KOPT-K1 (cell line): ENCODE data around the gene DGKG.

Experiments
- H3K27ac ChIP-seq: fragments of 200-600 bp; sonication (generic); 2 replicates; pipeline ENCODE4 v1.5.1; 2016; ENCODE audit warnings: antibody characterized with exemption, mild to moderate bottlenecking, low read depth, low read length; ENCODE audit not compliant: poor library complexity, severe bottlenecking
- H3K36me3 ChIP-seq: fragments of 200-600 bp; sonication (generic); 2 replicates; pipeline ENCODE4 v1.5.1; 2017; ENCODE audit warnings: antibody characterized with exemption, mild to moderate bottlenecking, low read length, moderate library complexity; ENCODE audit not compliant: insufficient read depth
- H3K9me3 ChIP-seq: fragments of 200-600 bp; sonication (generic); 2 replicates; pipeline ENCODE4 v1.5.1; 2017; ENCODE audit warnings: antibody characterized with exemption, low read length, mild to moderate bottlenecking; ENCODE audit not compliant: insufficient read depth, poor library complexity, severe bottlenecking

Gene DGKG

GRCh38 chr3:186226482-186226881, 135.6 kb downstream of the DGKG start:
- Histone ChIP-seq H3K27ac (no peak overlapping the region), H3K9me3 (no peaks in the 10 kb centered on the region), H3K36me3 (no peaks in the 10 kb centered on the region)

- H3K36me3 ChIP-seq: no peaks in the 10 kb centered on the region
- H3K9me3 ChIP-seq: no peaks in the 10 kb centered on the region
- H3K27ac ChIP-seq: no peak overlapping the region
These were observed 136.4 kb downstream of the DGKG start for GRCh38 chr3:186225603-186226002.

GRCh38 chr3:186224041-186224610, 137.9 kb downstream of the DGKG start:
- Histone ChIP-seq H3K27ac (no peak overlapping the region), H3K9me3 (no peaks in the 10 kb centered on the region), H3K36me3 (no peaks in the 10 kb centered on the region)

GRCh38 chr3:186223476-186223875, 138.6 kb downstream of the DGKG start:
- H3K9me3 ChIP-seq: no peaks in the 10 kb centered on the region
- no peak overlapping the region for H3K27ac ChIP-seq
- H3K36me3 ChIP-seq: no peaks in the 10 kb centered on the region

- H3K36me3 ChIP-seq: no peaks in the 10 kb centered on the region
- no peaks in the 10 kb centered on the region for H3K9me3 ChIP-seq
- H3K27ac ChIP-seq: no peak overlapping the region
These were observed 140.2 kb downstream of the DGKG start for GRCh38 chr3:186221760-186222378.

GRCh38 chr3:186220911-186221645, 141.0 kb downstream of the DGKG start:
- H3K27ac ChIP-seq: no peak overlapping the region
- H3K36me3 ChIP-seq: no peaks in the 10 kb centered on the region
- H3K9me3 ChIP-seq: no peaks in the 10 kb centered on the region

GRCh38 chr3:186220365-186220764, 141.7 kb downstream of the DGKG start:
- Histone ChIP-seq H3K9me3 (no peaks in the 10 kb centered on the region), H3K36me3 (no peaks in the 10 kb centered on the region), H3K27ac (no peak overlapping the region)

GRCh38 chr3:186219211-186219638, 142.8 kb downstream of the DGKG start:
- no peaks in the 10 kb centered on the region for H3K36me3 ChIP-seq
- H3K27ac ChIP-seq: no peak overlapping the region
- no peaks in the 10 kb centered on the region for H3K9me3 ChIP-seq

GRCh38 chr3:186218421-186218820, 143.6 kb downstream of the DGKG start:
- H3K36me3 ChIP-seq: no peaks in the 10 kb centered on the region
- H3K9me3 ChIP-seq: no peaks in the 10 kb centered on the region
- no peak overlapping the region for H3K27ac ChIP-seq

- no peak overlapping the region for H3K27ac ChIP-seq
- no peaks in the 10 kb centered on the region for H3K9me3 ChIP-seq
- no peaks in the 10 kb centered on the region for H3K36me3 ChIP-seq
These were observed 144.2 kb downstream of the DGKG start for GRCh38 chr3:186217820-186218164.

- H3K36me3 ChIP-seq: no peaks in the 10 kb centered on the region
- no peaks in the 10 kb centered on the region for H3K9me3 ChIP-seq
- H3K27ac ChIP-seq: no peak overlapping the region
These were observed 144.9 kb downstream of the DGKG start for GRCh38 chr3:186216900-186217819.

- no peaks in the 10 kb centered on the region for H3K36me3 ChIP-seq
- H3K9me3 ChIP-seq: no peaks in the 10 kb centered on the region
- no peak overlapping the region for H3K27ac ChIP-seq
These were observed 147.4 kb downstream of the DGKG start for GRCh38 chr3:186214670-186215069.

- Histone ChIP-seq H3K27ac (no peak overlapping the region), H3K36me3 (no peaks in the 10 kb centered on the region), H3K9me3 (no peaks in the 10 kb centered on the region)
These were observed 148.1 kb downstream of the DGKG start for GRCh38 chr3:186213946-186214345.

GRCh38 chr3:186212611-186213010, 149.4 kb downstream of the DGKG start:
- Histone ChIP-seq H3K9me3 (no peaks in the 10 kb centered on the region), H3K36me3 (no peaks in the 10 kb centered on the region), H3K27ac (no peak overlapping the region)
